ENCODE measurements around the gene UQCRFS1. TPM values are rescaled to one million over a fixed set of nuclear protein-coding genes. Genes with fewer than 3 reads are reported as not detected.

The UQCRFS1 gene
- total RNA-seq, 4 donors from 2014 or later, result 24.8 to 60.8 (median 45.3) TPM

DNA sequence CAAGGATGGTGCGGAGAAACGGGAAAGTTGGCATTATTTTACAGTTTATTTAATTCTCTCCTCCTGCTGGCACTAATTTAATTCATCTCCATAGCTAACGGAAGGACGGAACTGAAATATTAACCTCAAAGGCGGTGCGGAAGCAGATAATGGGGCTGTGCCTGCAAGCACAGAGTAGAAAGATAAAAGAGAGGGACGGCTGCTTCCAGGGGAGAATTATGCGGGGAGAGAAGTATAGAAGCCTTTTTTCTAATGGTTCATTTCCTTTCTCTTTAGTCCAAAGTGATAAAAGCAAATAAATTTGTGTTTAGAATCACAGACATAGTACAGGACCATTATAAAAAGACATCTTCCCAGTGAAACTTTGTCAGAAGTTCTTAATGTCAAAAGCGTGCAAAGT lies 34.5 kb upstream of the UQCRFS1 start:
- no peak overlapping the region for H3K4me3 ChIP-seq
- H3K27ac ChIP-seq, result no peak overlapping the region
- no peak for DNase-seq
- TF ChIP-seq, protein P1, sequence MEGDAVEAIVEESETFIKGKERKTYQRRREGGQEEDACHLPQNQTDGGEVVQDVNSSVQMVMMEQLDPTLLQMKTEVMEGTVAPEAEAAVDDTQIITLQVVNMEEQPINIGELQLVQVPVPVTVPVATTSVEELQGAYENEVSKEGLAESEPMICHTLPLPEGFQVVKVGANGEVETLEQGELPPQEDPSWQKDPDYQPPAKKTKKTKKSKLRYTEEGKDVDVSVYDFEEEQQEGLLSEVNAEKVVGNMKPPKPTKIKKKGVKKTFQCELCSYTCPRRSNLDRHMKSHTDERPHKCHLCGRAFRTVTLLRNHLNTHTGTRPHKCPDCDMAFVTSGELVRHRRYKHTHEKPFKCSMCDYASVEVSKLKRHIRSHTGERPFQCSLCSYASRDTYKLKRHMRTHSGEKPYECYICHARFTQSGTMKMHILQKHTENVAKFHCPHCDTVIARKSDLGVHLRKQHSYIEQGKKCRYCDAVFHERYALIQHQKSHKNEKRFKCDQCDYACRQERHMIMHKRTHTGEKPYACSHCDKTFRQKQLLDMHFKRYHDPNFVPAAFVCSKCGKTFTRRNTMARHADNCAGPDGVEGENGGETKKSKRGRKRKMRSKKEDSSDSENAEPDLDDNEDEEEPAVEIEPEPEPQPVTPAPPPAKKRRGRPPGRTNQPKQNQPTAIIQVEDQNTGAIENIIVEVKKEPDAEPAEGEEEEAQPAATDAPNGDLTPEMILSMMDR (IDR thresholded peaks at IDR 0.05), result no peak
- no peak for TF ChIP-seq POLR2A (IDR thresholded peaks at IDR 0.05)
- no peaks in the 10 kb centered on the region for H3K4me1 ChIP-seq
- no peaks in the 10 kb centered on the region for H3K27me3 ChIP-seq
- H3K36me3 ChIP-seq, result no peaks in the 10 kb centered on the region
- no peaks in the 10 kb centered on the region for H3K9me3 ChIP-seq

DNA sequence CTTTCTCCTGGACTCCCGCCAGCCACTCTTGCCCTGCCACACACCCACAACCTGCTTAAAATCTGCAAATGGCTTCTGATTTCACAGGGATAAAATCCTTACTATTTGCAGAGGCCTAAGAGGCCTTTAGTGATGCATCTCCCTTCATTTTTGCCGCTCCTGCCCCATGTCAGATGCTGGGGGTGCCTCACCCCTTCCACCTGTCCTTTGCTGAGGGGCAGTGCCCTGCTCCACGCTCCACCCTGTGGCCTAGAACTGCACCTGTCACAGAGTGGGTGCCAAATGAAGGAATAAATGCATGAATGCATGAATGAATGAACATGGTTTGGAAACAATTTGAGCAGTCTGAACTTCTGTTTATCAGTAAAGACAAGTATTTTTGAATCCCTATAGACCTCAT lies 34.1 kb upstream of the UQCRFS1 start:
- TF ChIP-seq POLR2A (IDR thresholded peaks at IDR 0.05), result no peak
- TF ChIP-seq, protein P1 (IDR thresholded peaks at IDR 0.05), result no peak
- no peaks in the 10 kb centered on the region for H3K4me1 ChIP-seq
- H3K27ac ChIP-seq, result no peak overlapping the region
- DNase-seq, result no peak
- H3K4me3 ChIP-seq, result no peak overlapping the region
- no peaks in the 10 kb centered on the region for H3K27me3 ChIP-seq
- H3K36me3 ChIP-seq, result no peaks in the 10 kb centered on the region
- H3K9me3 ChIP-seq, result no peaks in the 10 kb centered on the region

DNA sequence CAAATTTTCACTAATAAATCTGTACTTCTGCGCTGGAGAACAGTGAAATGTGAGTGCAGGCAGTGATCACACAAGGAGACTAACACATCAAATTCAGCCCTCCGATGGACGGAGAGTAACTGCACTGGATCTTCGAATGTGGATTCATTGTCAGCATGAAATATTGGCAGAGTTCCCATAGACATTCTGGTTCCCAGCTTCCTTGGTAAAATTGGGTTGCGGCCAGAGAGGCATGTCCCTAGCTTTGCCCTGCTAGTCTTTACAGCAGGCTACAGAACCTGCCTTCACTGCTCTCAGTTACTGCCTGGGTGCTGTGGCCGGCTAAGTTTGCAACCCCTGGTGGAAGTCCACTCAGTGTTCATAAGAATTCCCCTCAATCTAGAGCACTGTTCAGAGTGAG lies 32.3 kb upstream of the UQCRFS1 start:
- no peaks in the 10 kb centered on the region for H3K9me3 ChIP-seq
- TF ChIP-seq, protein P1 (IDR thresholded peaks at IDR 0.05), result no peak
- TF ChIP-seq POLR2A (IDR thresholded peaks at IDR 0.05), result no peak
- no peaks in the 10 kb centered on the region for H3K4me1 ChIP-seq
- H3K27me3 ChIP-seq, result no peaks in the 10 kb centered on the region
- H3K27ac ChIP-seq, result no peak overlapping the region
- H3K4me3 ChIP-seq, result no peak overlapping the region
- no peak for DNase-seq
- no peaks in the 10 kb centered on the region for H3K36me3 ChIP-seq

DNA sequence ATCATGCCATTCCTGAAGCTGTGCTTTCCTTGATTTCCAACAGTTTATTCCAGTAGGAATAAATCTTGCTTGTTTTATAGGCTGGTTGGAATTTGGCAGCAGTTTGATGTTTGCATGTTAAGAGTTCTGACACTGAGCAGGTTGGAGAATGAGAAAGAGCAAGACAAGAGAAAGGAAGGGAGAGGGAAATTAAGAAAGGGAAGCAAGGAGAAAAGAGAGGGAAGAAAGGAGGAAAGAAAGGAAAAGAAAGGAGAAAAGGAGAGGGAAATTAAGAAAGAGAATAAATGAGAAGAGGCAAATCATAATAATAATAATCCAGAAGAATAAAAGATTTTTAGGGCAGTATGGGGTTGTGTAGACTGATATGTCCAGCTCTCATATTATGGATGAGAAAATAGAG lies 28.4 kb upstream of the UQCRFS1 start:
- no peaks in the 10 kb centered on the region for H3K36me3 ChIP-seq
- no peaks in the 10 kb centered on the region for H3K27me3 ChIP-seq
- DNase-seq, result no peak
- TF ChIP-seq, protein P1 (IDR thresholded peaks at IDR 0.05), result no peak
- TF ChIP-seq POLR2A (IDR thresholded peaks at IDR 0.05), result no peak
- no peaks in the 10 kb centered on the region for H3K4me1 ChIP-seq
- no peak overlapping the region for H3K4me3 ChIP-seq
- H3K27ac ChIP-seq, result no peak overlapping the region
- no peaks in the 10 kb centered on the region for H3K9me3 ChIP-seq

DNA sequence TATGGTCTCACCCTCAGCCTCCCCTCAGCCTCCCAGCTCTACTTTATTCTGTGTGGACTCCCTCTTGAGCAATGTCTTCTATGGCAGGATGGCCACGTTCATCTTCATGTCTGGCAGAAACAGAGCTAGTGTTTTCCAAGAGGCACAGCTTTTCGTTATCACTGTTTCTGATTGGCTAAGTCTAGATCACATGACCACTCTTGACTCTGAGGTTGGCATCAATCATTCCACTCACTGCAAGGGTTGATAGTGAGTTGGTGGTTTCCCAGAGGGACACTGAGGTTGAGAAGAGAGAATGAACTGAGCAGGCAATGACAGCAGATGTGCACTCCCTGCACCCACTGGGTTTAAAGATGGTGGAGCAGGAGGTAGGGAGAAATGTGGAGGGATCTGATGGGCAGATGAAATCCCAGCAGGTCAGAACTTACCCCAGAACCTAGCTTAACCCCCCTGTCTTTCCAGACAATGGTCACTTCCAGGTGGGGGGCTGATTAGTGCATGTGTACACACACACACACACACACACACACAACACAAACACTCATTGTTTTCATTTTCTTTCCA lies 26.3 kb upstream of the UQCRFS1 start:
- TF ChIP-seq POLR2A (IDR thresholded peaks at IDR 0.05), result no peak
- TF ChIP-seq, protein P1 (IDR thresholded peaks at IDR 0.05), result no peak
- H3K36me3 ChIP-seq, result no peaks in the 10 kb centered on the region
- no peak overlapping the region for H3K4me3 ChIP-seq

DNA sequence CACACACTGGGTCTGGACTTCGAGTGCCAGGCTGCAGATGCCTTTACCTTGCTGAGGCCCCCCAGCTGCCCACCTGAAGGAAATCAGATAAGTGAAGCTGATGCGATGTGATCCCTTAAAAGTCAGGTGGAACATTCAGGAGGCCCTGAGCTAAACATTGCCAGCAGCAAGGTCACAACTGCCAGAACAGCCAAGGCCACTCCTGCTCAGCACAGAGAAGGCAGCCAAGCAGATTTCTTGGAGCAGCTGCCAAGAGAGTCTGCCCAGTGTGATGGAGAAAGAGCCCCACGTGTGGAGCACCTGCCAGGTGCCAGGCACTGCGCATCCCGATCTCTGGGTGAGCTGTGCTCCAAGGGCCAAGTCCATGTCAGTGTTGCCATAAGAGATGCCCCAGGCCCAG lies 20.6 kb upstream of the UQCRFS1 start:
- Histone ChIP-seq H3K36me3 (no peaks in the 10 kb centered on the region), H3K27me3 (no peaks in the 10 kb centered on the region), H3K4me3 (no peak overlapping the region), H3K4me1 (no peaks in the 10 kb centered on the region), H3K9me3 (no peaks in the 10 kb centered on the region), H3K27ac (no peak overlapping the region)
- no peak for DNase-seq
- TF ChIP-seq, protein P1 (IDR thresholded peaks at IDR 0.05), result no peak
- no peak for TF ChIP-seq POLR2A (IDR thresholded peaks at IDR 0.05)

More for the DNA sequence above, 26.3 kb upstream of the UQCRFS1 start:
- H3K27me3 ChIP-seq, result no peaks in the 10 kb centered on the region
- DNase-seq, result no peak
- H3K9me3 ChIP-seq, result no peaks in the 10 kb centered on the region
- no peak overlapping the region for H3K27ac ChIP-seq
- H3K4me1 ChIP-seq, result no peaks in the 10 kb centered on the region

All from Peyer's patch (tissue), 4 donors.